ENCODE results near the gene KCNQ1.
A peak's percentile ranks its signal among the peaks of the same experiment; 100 is the strongest.

Gene KCNQ1

GRCh38 chr11:2703363-2704141 is 258.7 kb downstream of the KCNQ1 start:
- DNase-seq, result peak; percentile 82

- no peak for DNase-seq
Observed at GRCh38 chr11:2704356-2704755, 259.5 kb downstream of the KCNQ1 start.

GRCh38 chr11:2704896-2705606 is 260.2 kb downstream of the KCNQ1 start:
- DNase-seq, result peak; percentile 91

- DNase-seq, result no peak
Observed at GRCh38 chr11:2706321-2706720, 261.5 kb downstream of the KCNQ1 start.

GRCh38 chr11:2707736-2708135 is 262.9 kb downstream of the KCNQ1 start:
- no peak for DNase-seq

GRCh38 chr11:2708151-2708581 is 263.4 kb downstream of the KCNQ1 start:
- DNase-seq, result peak; percentile 80

GRCh38 chr11:2708757-2709281 is 264.0 kb downstream of the KCNQ1 start:
- DNase-seq, result peak; percentile 88

GRCh38 chr11:2709429-2709828 is 264.6 kb downstream of the KCNQ1 start:
- no peak for DNase-seq

- DNase-seq, result no peak
Observed at GRCh38 chr11:2711161-2711560, 266.4 kb downstream of the KCNQ1 start.

- DNase-seq, result peak; percentile 75
Observed at GRCh38 chr11:2713094-2713493, 268.3 kb downstream of the KCNQ1 start.

GRCh38 chr11:2713661-2714462 is 269.1 kb downstream of the KCNQ1 start:
- peak; percentile 83 for DNase-seq

GRCh38 chr11:2714463-2714800 is 269.6 kb downstream of the KCNQ1 start:
- no peak for DNase-seq

GRCh38 chr11:2714871-2715270 is 270.1 kb downstream of the KCNQ1 start:
- DNase-seq, result no peak

GRCh38 chr11:2715716-2716350 is 271.0 kb downstream of the KCNQ1 start:
- DNase-seq, result no peak

- DNase-seq, result no peak
Observed at GRCh38 chr11:2716376-2717095, 271.7 kb downstream of the KCNQ1 start.

- DNase-seq, result no peak
Observed at GRCh38 chr11:2717561-2718325, 272.9 kb downstream of the KCNQ1 start.

GRCh38 chr11:2718817-2719438 is 274.1 kb downstream of the KCNQ1 start:
- DNase-seq, result no peak

- DNase-seq, result no peak
Observed at GRCh38 chr11:2719831-2720590, 275.2 kb downstream of the KCNQ1 start.

GRCh38 chr11:2721210-2721916 is 276.6 kb downstream of the KCNQ1 start:
- no peak for DNase-seq

All from right hindlimb (tissue), 1 donor.